CD14-positive monocyte (primary cell): ENCODE results near the gene LDB1. TPM values are rescaled to one million over a fixed set of nuclear protein-coding genes. Genes with fewer than 3 reads are reported as not detected.

Experiments
- DNase-seq, 3 donors: peaks; one replicate each; pipeline ENCODE4 v3.0.0-alpha.2; 2011 to 2022
- H2AFZ ChIP-seq: 2 replicates; pipeline ENCODE4 v1.6.0; 2012; ENCODE audit warnings: mild to moderate bottlenecking, low read depth, low read length, inconsistent platforms; ENCODE audit not compliant: insufficient read depth, poor library complexity, severe bottlenecking
- H3K27ac ChIP-seq, 2 donors: 1 replicate in 1 of 2; 2 replicates in 1 of 2; pipeline ENCODE4 v1.5.1; 2012 to 2013; ENCODE audit warnings: low read length in 2 of 2, control low read depth in 1 of 2, inconsistent platforms in 1 of 2, low read depth in 1 of 2, mild to moderate bottlenecking in 1 of 2
- H3K27me3 ChIP-seq, 2 donors: one replicate each; pipeline versions ENCODE4 v1.6.0 to v1.6.1; 2011 to 2013; ENCODE audit warnings: low read length in 2 of 2; ENCODE audit not compliant: control insufficient read depth in 2 of 2, insufficient read depth in 2 of 2
- H3K36me3 ChIP-seq, 2 donors: replicated peaks in 1 of 2; 1 replicate in 1 of 2; 2 replicates in 1 of 2; pipeline versions ENCODE4 v1.5.1 to v1.6.1; 2012 to 2013; ENCODE audit warnings: low read length in 2 of 2, control low read depth in 1 of 2, inconsistent platforms in 1 of 2, mild to moderate bottlenecking in 1 of 2; ENCODE audit not compliant: insufficient read depth in 2 of 2, control insufficient read depth in 1 of 2
- H3K4me1 ChIP-seq, 2 donors: 1 replicate in 1 of 2; 2 replicates in 1 of 2; pipeline versions ENCODE4 v1.5.1 to v1.6.1; 2012 to 2013; ENCODE audit warnings: low read length in 2 of 2, control low read depth in 1 of 2, inconsistent platforms in 1 of 2, mild to moderate bottlenecking in 1 of 2, moderate library complexity in 1 of 2; ENCODE audit not compliant: insufficient read depth in 2 of 2, control insufficient read depth in 1 of 2
- H3K4me2 ChIP-seq: replicated peaks from 2 replicates; pipeline ENCODE3; 2012; ENCODE audit warnings: low read length, moderate library complexity, mild to moderate bottlenecking; ENCODE audit not compliant: poor library complexity, severe bottlenecking; ENCODE audit errors: extremely low read depth
- H3K4me3 ChIP-seq, 3 experiments: fragments of 200-600 bp in 1 of 3; sonication (generic) in 1 of 3; replicated peaks in 1 of 3; 1 replicate in 2 of 3; 2 replicates in 1 of 3; pipeline ENCODE4 v1.5.1; 2011 to 2013; ENCODE audit warnings: low read length in 3 of 3, mild to moderate bottlenecking in 3 of 3, control low read depth in 2 of 3, low read depth in 2 of 3, inconsistent platforms in 1 of 3, moderate library complexity in 1 of 3
- H3K79me2 ChIP-seq: 2 replicates; pipeline ENCODE4 v1.6.0; 2012; ENCODE audit warnings: mild to moderate bottlenecking, control low read depth, inconsistent platforms, low read length, moderate library complexity; ENCODE audit not compliant: insufficient read depth
- H3K9ac ChIP-seq: 2 replicates; pipeline ENCODE4 v1.6.0; 2017; ENCODE audit warnings: low read length, mild to moderate bottlenecking; ENCODE audit not compliant: insufficient read depth, poor library complexity, severe bottlenecking
- H3K9me3 ChIP-seq, 2 donors: replicated peaks in 1 of 2; 1 replicate in 1 of 2; 2 replicates in 1 of 2; pipeline versions ENCODE4 v1.5.1 to v1.6.1; 2012 to 2013; ENCODE audit warnings: low read length in 2 of 2, control low read depth in 1 of 2; ENCODE audit not compliant: control insufficient read depth in 1 of 2, insufficient read depth in 1 of 2
- H4K20me1 ChIP-seq: 2 replicates; pipeline ENCODE4 v1.6.0; 2012; ENCODE audit warnings: mild to moderate bottlenecking, low read length, control low read depth, moderate library complexity; ENCODE audit not compliant: insufficient read depth
- H3K27ac Mint-ChIP-seq, 7 donors: one replicate each; pipeline ENCODE4 v1.8.0; 2020; ENCODE audit warnings: mild to moderate bottlenecking in 7 of 7, mixed read lengths in 7 of 7, moderate library complexity in 6 of 7, inconsistent platforms in 2 of 7
- H3K27me3 Mint-ChIP-seq, 3 donors: one replicate each; pipeline ENCODE4 v1.8.0; 2021 to 2022; ENCODE audit warnings: low read depth in 3 of 3, mild to moderate bottlenecking in 3 of 3, mixed read lengths in 3 of 3, moderate library complexity in 3 of 3, inconsistent platforms in 1 of 3
- H3K36me3 Mint-ChIP-seq, 2 donors: one replicate each; pipeline ENCODE4 v1.8.0; 2020; ENCODE audit warnings: mixed read lengths in 2 of 2, inconsistent platforms in 1 of 2, mild to moderate bottlenecking in 1 of 2
- H3K4me1 Mint-ChIP-seq: one replicate; pipeline ENCODE4 v1.8.0; 2020; ENCODE audit warnings: mild to moderate bottlenecking, mixed read lengths
- H3K4me3 Mint-ChIP-seq, 2 donors: one replicate each; pipeline ENCODE4 v1.8.0; 2020; ENCODE audit warnings: mild to moderate bottlenecking in 2 of 2, mixed read lengths in 2 of 2, moderate library complexity in 1 of 2
- H3K9me3 Mint-ChIP-seq, 7 donors: one replicate each; pipeline ENCODE4 v1.8.0; 2020 to 2022; ENCODE audit warnings: mixed read lengths in 7 of 7, mild to moderate bottlenecking in 6 of 7, moderate library complexity in 6 of 7, inconsistent platforms in 2 of 7
- WGBS: methylation state at CpG from one replicate; pipeline ENCODE4 v1.1.5; 2013; ENCODE audit warnings: missing lambda C conversion rate; ENCODE audit not compliant: insufficient coverage; 5-methylcytosine and 5-hydroxymethylcytosine counted together
- intact Hi-C, 2 donors: fragments of 100-400 bp; cut with micrococcal nuclease; formaldehyde crosslinking; loops; one replicate each; pipeline versions ENCODE4 v1.15.0 to v1.15.1; 2023
- polyA plus RNA-seq, 3 donors: library from polyadenylated mRNA; depleted of rRNA in 1 of 3; unstranded in 2 of 3; stranded (reverse) in 1 of 3; fragments of 300-500 nt in 2 of 3; fragments of >200 nt in 1 of 3; fragmentation: Illumina TruSeq in 2 of 3; gene quantifications; 1 replicate in 2 of 3; 2 replicates in 1 of 3; pipeline ENCODE4 v1.2.3, GENCODE V29; 2012 to 2021
- TF ChIP-seq, protein P1 (sequence below): fragments of 200-600 bp; IDR thresholded peaks from one replicate; pipeline ENCODE4 v1.8.0; 2022; ENCODE audit warnings: antibody characterized with exemption, mild to moderate bottlenecking

LDB1 gene
- polyA plus RNA-seq, 3 donors, result 8.7 to 103 (median 21.9) TPM

DNA sequence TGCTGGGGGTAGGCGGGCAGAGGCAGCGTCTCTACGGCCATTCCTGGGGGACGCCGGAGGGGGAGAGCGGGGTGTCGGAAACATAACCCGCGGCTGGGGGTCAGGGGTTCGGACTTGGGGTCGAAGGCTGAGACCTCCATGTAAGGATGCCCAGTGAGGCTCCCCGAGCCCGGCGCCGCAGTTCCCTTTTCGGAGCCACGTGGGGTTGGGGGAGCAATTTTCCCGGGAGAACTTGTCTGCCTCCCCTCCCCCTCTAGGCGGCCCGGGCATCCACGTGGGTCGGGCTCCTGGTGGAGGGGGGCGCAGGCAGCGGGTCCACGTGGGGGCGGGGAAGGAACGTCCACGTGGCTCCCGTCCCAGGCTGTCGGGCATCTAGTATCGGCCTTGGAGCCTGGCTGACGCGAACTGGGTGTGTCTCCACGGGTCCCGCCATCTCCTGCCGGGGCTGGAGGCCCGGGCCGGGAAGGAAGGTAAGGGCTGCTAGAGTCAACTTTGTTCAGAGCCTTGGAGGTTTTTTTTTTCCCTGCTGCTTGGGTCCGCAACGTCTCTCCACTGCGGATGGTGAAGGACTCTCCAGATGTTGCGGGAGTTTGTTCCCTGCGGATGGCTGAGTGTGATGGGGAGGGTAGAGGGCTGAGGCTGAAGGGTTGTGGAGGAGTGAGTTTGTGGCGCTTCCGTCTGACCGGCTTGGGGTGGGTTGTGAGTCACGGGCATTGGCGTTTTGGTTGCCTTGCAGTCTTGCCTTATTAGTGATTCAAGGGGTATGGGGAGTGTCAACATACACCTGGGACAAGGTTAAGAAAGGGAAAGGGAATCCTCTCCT lies 13.4 kb upstream of the LDB1 start:
- Histone ChIP-seq H3K27ac (peak overlapping the region; percentile 90 to 93), H3K9ac (peak overlapping the region; percentile 93), H3K27me3 (no peaks in the 10 kb centered on the region), H2AFZ (peak overlapping the region; percentile 89), H3K4me2 (peak overlapping the region; percentile 97), H3K9me3 (no peaks in the 10 kb centered on the region), H3K4me1 (peaks cover 16 to 25% of the 10 kb centered on the region in 2 donors), H4K20me1 (peaks cover 46% of the 10 kb centered on the region), H3K4me3 (peak overlapping the region; percentile 79 to 98 (median 84)), H3K79me2 (peaks cover 55% of the 10 kb centered on the region), H3K36me3 (peaks cover 13 to 14% of the 10 kb centered on the region in 2 donors)
- DNase-seq, result peak in 1 of 3 donors; percentile 74
- Mint-ChIP-seq H3K4me3 (peak overlapping the region; percentile 95), H3K27ac (peak overlapping the region; percentile 93 to 97 (median 95)), H3K36me3 (peaks cover 13 to 16% of the 10 kb centered on the region in 2 donors), H3K4me1 (peaks cover 24% of the 10 kb centered on the region), H3K9me3 (no peaks in the 10 kb centered on the region), H3K27me3 (peaks cover 0 to 2% (median 0%) of the 10 kb centered on the region in 3 donors)
- TF ChIP-seq, protein P1, sequence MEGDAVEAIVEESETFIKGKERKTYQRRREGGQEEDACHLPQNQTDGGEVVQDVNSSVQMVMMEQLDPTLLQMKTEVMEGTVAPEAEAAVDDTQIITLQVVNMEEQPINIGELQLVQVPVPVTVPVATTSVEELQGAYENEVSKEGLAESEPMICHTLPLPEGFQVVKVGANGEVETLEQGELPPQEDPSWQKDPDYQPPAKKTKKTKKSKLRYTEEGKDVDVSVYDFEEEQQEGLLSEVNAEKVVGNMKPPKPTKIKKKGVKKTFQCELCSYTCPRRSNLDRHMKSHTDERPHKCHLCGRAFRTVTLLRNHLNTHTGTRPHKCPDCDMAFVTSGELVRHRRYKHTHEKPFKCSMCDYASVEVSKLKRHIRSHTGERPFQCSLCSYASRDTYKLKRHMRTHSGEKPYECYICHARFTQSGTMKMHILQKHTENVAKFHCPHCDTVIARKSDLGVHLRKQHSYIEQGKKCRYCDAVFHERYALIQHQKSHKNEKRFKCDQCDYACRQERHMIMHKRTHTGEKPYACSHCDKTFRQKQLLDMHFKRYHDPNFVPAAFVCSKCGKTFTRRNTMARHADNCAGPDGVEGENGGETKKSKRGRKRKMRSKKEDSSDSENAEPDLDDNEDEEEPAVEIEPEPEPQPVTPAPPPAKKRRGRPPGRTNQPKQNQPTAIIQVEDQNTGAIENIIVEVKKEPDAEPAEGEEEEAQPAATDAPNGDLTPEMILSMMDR, result no peak
- intact Hi-C loops, result loop anchor here (2.0 to 10.0 kb wide), 4 partner anchors 15 to 371 kb away; partner anchors contain the start of genes ACTR1A (in 2 of the 2), SUFU (in 2 of the 2), ARMH3 (in 1 of the 2) and NOLC1 (in 1 of the 2)
- 2% methylated on average over 28 of the region's 48 CpGs for WGBS

DNA sequence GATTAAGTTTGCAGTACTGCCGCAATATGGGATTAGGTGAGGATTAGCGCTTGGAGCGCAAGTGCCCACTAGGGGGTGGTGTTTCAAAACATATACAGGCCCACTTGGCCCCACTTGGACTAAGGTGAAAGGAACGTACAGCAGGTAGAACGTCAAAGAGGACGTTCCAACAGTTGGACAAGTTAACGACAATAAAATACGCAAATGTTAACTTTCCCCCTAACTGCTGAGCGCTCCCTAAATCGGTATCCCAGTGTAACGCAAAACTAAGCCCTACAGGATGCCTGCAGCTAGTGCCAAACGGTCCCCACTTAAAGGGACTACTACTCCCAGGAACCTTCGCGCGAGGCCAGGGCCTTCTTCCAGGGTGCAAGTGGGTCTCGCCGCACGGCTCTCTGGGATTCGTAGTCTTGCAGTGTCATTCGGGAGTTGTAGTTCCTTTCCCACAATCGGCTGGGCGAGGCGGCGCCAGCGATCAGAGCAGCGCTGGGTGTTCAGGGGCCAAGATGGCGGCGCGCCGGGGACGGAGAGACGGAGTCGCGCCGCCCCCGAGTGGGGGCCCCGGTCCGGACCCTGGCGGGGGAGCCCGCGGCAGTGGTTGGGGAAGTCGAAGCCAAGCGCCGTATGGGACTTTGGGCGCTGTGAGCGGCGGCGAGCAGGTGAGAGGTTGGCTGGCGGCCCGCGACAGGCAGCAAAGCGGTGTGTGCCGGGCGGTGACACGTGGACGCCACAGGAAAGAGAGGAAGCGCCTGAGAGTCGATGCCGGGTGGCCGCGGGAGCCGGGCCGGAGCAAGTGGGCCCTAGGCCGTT lies 12.6 kb upstream of the LDB1 start, which contains the start of gene PPRC1:
Gene PPRC1 (plus strand): TSS at position 478 of the 810 bp plus-strand sequence. CDS start 29 bp downstream, at position 507.
- H3K79me2 ChIP-seq, result peaks cover 49% of the 10 kb centered on the region
- H3K27me3 ChIP-seq, result no peaks in the 10 kb centered on the region
- TF ChIP-seq, protein P1, result peak; percentile 99
- H3K4me1 ChIP-seq, result peaks cover 16 to 25% of the 10 kb centered on the region in 2 donors
- H3K9me3 ChIP-seq, result no peaks in the 10 kb centered on the region
- H4K20me1 ChIP-seq, result peaks cover 40% of the 10 kb centered on the region
- H2AFZ ChIP-seq, result peak within 1 kb of the TSS; percentile 89
- peak; percentile 96 to 98 (median 97) for DNase-seq
- H3K27me3 Mint-ChIP-seq, result peaks cover 0 to 2% (median 0%) of the 10 kb centered on the region in 3 donors
- peaks cover 5% of the 10 kb centered on the region in 2 donors for H3K36me3 ChIP-seq
- peaks cover 4 to 9% of the 10 kb centered on the region in 2 donors for H3K36me3 Mint-ChIP-seq
- H3K4me2 ChIP-seq, result peak within 1 kb of the TSS; percentile 97
- peak within 1 kb of the TSS; percentile 93 to 97 (median 95) for H3K27ac Mint-ChIP-seq
- peaks cover 24% of the 10 kb centered on the region for H3K4me1 Mint-ChIP-seq
- peak within 1 kb of the TSS; percentile 93 for H3K9ac ChIP-seq
- peak within 1 kb of the TSS; percentile 90 to 93 for H3K27ac ChIP-seq
- H3K4me3 Mint-ChIP-seq, result peak within 1 kb of the TSS; percentile 95
- intact Hi-C loops, result loop anchor here (2.0 to 10.0 kb wide), 4 partner anchors 14 to 372 kb away; partner anchors contain the start of genes ACTR1A (in 2 of the 2), SUFU (in 2 of the 2), ARMH3 (in 1 of the 2) and NOLC1 (in 1 of the 2)
- no peaks in the 10 kb centered on the region for H3K9me3 Mint-ChIP-seq
- under 1% methylated on average over 61 of the region's 64 CpGs for WGBS
- H3K4me3 ChIP-seq, result peak within 1 kb of the TSS; percentile 79 to 98 (median 84)
